GM23248 (cell line): ENCODE measurements around the gene TMEM204.

ENCODE experiments used
- EZH2 ChIP-seq: fragments of 200-600 bp; sonication (generic); IDR thresholded peaks from 2 replicates; pipeline ENCODE4 v1.6.1; 2018; ENCODE audit warnings: antibody characterized with exemption, mild to moderate bottlenecking; ENCODE audit not compliant: insufficient read depth, poor library complexity, severe bottlenecking
- EZH2phosphoT487 ChIP-seq: fragments of 200-600 bp; sonication (generic); IDR thresholded peaks from 2 replicates; pipeline ENCODE4 v1.6.1; 2018; ENCODE audit warnings: antibody characterized with exemption, moderate library complexity, mild to moderate bottlenecking, low read depth; ENCODE audit not compliant: insufficient read depth

DNA sequence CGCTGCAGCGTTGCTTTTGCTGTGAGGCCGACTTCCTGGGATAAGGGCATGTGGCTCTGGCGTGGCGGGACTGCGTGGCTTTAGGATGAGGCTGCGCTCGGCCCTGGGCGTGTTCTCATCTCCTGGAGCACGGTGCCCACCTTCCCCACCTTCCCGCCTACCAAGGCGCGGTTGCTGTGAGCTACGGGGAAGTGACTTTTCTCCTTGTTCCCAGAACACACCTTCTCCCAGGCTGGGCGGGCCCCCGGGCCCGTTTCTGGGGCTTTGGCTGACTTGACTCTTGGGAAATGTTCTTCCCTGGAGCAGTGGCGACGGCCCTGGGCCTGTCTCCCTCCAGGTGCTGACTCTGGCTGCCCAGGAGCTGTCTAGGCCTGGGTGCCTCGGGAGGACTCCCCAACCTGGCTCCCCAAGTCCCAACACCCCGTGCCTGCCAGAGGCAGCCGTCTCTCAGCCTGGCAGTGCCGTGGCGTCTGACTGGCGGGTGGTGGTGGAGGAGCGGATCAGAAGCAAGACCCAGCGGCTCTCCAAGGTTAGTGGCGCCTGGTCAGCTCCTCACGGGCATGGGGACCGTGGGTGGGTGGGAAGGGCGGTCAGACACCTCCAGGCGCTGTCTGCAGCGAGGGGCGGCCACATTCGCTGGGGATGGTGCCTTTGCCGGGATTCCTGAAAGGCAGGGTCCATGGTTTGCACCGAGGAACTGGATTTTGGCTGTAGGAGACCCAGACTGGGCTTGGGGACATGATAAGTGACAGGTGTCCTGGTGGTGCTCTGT is 28.2 kb upstream of the TMEM204 start:
- TF ChIP-seq EZH2phosphoT487: no peak
- no peak for TF ChIP-seq EZH2
